GM18951 (cell line): ENCODE measurements around the gene RASSF7.
"Not testable (repeated sequence)": the region's sequence is repeated elsewhere in the genome, so short reads cannot be mapped to it uniquely, and the experiment has no call there.

Experiments
- POLR2A ChIP-seq: IDR thresholded peaks from 4 replicates; pipeline ENCODE4 v1.6.1; 2011; ENCODE audit warnings: mild to moderate bottlenecking; ENCODE audit not compliant: insufficient read length, insufficient read depth; ENCODE audit errors: extremely low read depth
- in situ Hi-C: fragments of 300-500 bp; cut with MboI; formaldehyde crosslinking; loops from one replicate; pipeline ENCODE4 v1.12.0; 2022; ENCODE audit warnings: low sequenced_read_pairs, mixed read lengths, inconsistent platforms; ENCODE audit not compliant: unreplicated experiment

RASSF7 gene

GRCh38 chr11:571802-572185 is 11.0 kb downstream of the RASSF7 start:
- in situ Hi-C loops, result no loop called here
- TF ChIP-seq POLR2A, result no peak

- in situ Hi-C loops, result no loop called here
- no peak for TF ChIP-seq POLR2A
Measured at GRCh38 chr11:573146-573759, 12.5 kb downstream of the RASSF7 start.

DNA sequence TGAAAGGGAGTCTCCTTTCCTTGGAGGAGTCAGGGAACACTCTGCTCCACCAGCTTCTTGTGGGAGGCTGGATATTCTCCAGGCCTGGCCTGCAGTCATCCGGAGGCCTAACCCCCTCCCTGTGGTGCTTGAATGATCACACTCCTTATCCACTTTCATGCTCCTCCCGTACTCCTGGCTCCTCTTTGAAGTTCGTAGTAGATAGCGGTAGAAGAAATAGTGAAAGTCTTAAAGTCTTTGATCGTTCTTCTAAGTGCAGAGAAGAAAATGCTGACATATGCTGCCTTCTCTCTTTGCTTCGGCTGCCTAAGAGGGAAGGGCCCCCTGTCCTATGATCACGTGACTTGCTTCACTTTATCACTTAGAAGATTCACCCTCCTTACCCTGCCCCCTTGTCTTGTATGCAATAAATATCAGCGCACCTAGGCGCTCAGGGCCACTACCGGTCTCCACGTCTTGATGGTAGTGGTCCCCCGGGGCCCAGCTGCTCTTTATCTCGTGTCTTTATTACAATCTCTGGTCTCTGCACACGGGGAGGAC is 13.3 kb downstream of the RASSF7 start:
- in situ Hi-C loops, result not testable (repeated sequence)

- no peak for TF ChIP-seq POLR2A
- in situ Hi-C loops, result no loop called here
Measured at GRCh38 chr11:574632-575312, 14.0 kb downstream of the RASSF7 start.

- in situ Hi-C loops, result no loop called here
- TF ChIP-seq POLR2A, result no peak
Measured at GRCh38 chr11:575313-575995, 14.7 kb downstream of the RASSF7 start.

- peak; percentile 82 for TF ChIP-seq POLR2A
- in situ Hi-C loops, result no loop called here
Measured at GRCh38 chr11:575996-576768, 15.4 kb downstream of the RASSF7 start, which contains the start of gene PHRF1. Gene PHRF1 (plus strand): TSS chr11:576470. CDS start chr11:581513, 5,043 bp downstream.

DNA sequence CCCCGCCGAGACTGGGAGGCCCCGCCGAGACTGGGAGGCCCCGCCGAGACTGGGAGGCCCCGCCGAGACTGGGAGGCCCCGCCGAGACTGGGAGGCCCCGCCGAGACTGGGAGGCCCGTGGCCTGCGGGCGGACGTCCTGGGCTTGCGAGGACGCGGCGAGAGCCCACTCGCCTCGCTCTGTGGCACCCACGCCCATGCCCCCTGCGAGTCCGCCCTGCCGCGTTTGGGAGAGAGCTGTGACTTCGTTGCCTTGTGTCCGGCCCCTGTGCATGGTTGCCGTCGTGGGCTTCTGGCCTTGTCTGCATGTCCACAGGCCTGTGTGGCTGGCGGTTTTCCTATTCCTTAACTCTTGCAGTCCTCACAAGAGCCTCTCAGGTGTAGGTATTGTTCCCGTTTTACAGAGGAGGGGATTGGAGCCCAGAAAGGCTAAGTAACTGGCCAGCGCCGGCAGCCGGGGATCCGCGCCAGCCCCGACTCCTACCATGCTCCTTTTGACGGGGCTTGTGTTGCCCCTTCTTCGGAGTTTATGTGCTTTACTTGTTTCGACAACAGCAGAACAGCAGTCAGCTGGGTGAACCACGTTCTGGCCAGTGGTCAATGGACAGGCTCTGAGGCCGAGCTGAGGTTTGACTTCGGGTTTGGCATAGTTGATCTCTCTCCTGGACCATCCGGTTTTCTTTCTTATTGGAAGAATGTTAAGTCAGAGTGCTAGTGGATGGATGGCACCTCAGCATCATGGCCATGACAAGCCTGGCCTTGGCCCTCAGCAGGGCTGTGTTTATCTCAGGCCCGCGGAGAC is 16.2 kb downstream of the RASSF7 start:
- TF ChIP-seq POLR2A, result no peak
- in situ Hi-C loops, result no loop called here

DNA sequence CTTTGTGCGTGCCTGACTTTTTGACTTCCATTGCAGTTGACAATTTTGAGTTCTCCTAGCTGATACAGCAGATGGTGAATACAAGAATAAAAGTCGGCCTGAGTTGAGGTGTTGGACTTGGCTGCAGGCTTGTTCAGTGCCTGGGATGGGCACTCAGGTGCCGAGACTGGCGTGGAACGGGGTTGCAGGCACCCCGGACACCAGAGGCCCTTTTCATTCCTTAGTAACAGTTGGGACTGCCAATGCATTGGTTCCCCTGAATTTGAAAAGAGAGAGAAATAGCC is 16.8 kb downstream of the RASSF7 start:
- no peak for TF ChIP-seq POLR2A
- in situ Hi-C loops, result no loop called here

- in situ Hi-C loops, result no loop called here
- no peak for TF ChIP-seq POLR2A
Measured at GRCh38 chr11:578276-579035, 17.7 kb downstream of the RASSF7 start.

DNA sequence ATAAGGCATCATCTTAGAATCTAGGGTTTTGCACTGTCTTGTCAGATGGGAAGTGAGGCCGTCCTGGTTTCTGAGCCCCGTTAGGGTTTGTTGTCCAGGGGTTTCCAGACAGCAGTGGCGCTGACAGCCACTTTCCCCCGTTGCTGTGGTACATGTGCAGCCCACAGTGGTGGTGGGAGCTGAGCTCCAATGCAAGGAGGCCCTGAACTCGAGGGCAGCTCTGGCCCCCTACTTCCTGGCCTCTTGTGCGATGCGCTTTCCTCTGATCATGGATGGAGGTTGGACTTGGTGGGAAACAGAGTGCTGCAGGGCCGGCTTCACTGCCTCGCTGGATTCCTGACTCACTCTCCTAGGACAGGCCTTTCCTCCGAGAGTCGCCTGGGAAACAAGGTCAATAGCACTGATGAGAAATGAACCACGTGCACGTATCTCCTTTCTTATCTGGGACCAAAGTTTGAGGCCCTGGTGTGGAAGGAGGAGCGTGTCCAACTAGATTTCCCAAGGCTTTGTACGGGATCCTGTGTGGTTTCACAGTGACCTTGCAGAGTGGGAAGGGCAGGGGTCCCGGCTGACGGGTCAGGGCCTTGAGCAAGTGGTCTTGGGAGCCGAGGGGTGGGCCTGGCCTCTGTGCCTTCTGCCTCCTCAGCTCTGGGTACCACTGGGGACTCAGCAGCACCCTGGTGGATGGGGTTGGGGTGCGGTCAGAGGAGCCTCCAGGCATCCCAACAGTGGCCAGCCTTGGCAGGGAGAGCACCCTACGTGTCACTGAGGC is 19.2 kb downstream of the RASSF7 start:
- in situ Hi-C loops, result no loop called here
- TF ChIP-seq POLR2A, result no peak

DNA sequence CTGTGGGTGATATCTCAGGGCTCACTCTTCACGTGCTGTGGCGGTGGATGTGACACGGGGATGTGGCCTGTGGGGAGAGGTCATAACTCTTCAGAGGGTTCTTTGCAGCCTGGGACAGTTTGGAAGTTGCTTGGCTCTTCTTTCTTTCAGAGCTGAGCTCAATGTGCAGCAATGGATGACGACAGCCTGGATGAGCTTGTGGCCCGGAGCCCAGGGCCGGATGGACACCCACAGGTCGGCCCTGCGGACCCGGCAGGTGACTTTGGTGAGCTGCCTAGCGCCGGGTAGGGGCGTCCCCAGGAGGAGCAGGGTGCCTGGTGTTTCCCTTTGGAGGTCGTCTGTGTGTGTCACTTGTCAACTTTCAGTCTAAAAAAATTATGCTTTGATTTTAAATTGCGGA is 20.6 kb downstream of the RASSF7 start:
- in situ Hi-C loops, result no loop called here
- no peak for TF ChIP-seq POLR2A

DNA sequence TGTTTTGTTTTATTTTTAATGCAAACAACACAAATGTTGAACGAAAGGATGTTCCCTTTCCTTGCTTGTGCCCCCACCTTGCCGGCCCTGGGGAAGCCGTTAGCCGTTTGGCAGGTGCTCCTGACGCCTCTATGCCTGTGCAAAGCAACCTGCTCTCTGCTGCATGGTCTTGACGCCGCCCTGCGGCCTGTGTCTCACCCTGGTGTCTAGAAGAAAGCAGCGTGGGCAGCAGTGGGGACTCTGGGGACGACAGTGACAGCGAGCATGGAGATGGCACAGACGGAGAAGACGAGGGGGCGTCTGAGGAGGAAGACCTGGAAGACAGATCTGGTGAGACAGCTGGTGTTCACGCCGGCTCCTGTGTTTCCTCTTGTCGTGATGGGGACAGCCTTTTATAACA is 21.0 kb downstream of the RASSF7 start:
- in situ Hi-C loops, result no loop called here
- no peak for TF ChIP-seq POLR2A

DNA sequence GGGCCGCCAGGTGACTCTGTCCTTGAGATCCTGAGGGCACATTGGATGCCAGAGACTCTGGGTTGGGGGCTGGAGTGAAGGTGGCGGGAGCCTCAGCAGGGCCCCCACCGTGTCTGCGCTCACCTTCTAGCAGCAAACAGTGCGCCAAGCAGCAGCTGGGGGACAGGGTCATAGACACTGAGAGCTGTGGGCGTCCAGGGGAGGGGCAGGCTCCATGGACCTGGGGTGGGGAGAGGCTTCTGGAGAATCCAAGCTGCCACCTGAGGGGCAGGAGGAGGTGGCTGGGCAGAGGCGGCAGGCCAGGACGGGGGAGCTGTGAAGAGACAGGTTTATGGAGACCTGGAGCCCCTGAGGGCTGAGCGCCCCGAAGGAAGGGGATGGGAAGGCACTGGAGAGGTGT is 23.5 kb downstream of the RASSF7 start:
- TF ChIP-seq POLR2A, result no peak
- in situ Hi-C loops, result no loop called here
